ENCODE results near the gene TMEM132C.

GRCh38 chr12:128337431-128338170, 70.6 kb downstream of the TMEM132C start:
- no peak for TF ChIP-seq REST (IDR thresholded peaks at IDR 0.05)
- no peak for TF ChIP-seq CTCF (IDR thresholded peaks at IDR 0.05; ENCODE audit: low read depth, low read length, missing input control)
- no peak for TF ChIP-seq EGR1 (IDR thresholded peaks at IDR 0.05; ENCODE audit: low read depth in 2 of 2)
- no peak for TF ChIP-seq FOXA1 (IDR thresholded peaks at IDR 0.05)
- TF ChIP-seq RAD21 (IDR thresholded peaks at IDR 0.05) = no peak
- TF ChIP-seq RXRA (IDR thresholded peaks at IDR 0.05) = no peak
- no peak for TF ChIP-seq JUND (IDR thresholded peaks at IDR 0.05)
- no peak for TF ChIP-seq ZBTB33 (IDR thresholded peaks at IDR 0.05)
- no peak for TF ChIP-seq YY1 (IDR thresholded peaks at IDR 0.05)
- TF ChIP-seq MAX (IDR thresholded peaks at IDR 0.05) = no peak
- no peak for TF ChIP-seq TAF1 (conservative IDR thresholded peaks at IDR 0.05)
- no peak for TF ChIP-seq ATF3 (IDR thresholded peaks at IDR 0.05)
- no peak for TF ChIP-seq GABPA (IDR thresholded peaks at IDR 0.05 in 1 of 2, conservative IDR thresholded peaks at IDR 0.05 in 1 of 2)

Data from liver (tissue), 3 donors.